ENCODE results near the gene FILIP1L. TPM values are rescaled to one million over a fixed set of nuclear protein-coding genes. Genes with fewer than 3 reads are reported as not detected.

Gene FILIP1L
- total and polyA plus RNA-seq, 2 of the 8 experiments (the other 6 are each of a cell fraction or from before 2014, with no cell fraction given), result 0.06 to 0.09 TPM

DNA sequence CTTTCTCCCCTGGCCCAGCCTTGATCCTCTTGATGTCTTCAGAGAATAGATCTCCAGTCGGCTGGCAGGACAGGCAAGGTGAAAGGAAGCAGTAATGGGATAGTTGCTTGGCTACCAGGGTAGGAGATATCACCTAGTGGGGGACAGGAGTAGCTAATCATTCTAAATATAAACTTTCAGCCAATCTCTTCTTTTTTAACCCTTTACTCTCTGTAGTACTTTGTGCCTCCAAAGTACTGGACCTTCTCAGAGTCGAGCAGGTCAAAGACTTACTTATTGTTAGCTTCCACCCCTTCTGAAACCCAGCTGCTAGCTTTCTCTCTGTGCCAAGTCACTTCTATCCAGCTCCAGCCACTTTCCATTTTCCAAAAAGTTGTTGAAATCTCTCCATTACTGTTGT lies 43.4 kb upstream of the FILIP1L start:
- H3K4ac ChIP-seq (replicated peaks; ENCODE audit: insufficient read length, low read depth, low read length), result no peak overlapping the region
- H3K27ac ChIP-seq (ENCODE audit: low read depth, low read length), result no peak overlapping the region
- H3K4me1 ChIP-seq (replicated peaks in 1 of 4; ENCODE audit: control insufficient read depth in 3 of 4, insufficient read depth in 4 of 4, low read length in 3 of 4), result no peaks in the 10 kb centered on the region
- H3K36me3 ChIP-seq (ENCODE audit: control insufficient read depth in 2 of 4, insufficient read depth in 4 of 4, low read length in 3 of 4), result peaks cover 0 to 11% (median 2%) of the 10 kb centered on the region in 4 experiments; a peak in 3 of 8 replicates
- no peak overlapping the region for H2BK15ac ChIP-seq (ENCODE audit: low read length)
- H3K14ac ChIP-seq (ENCODE audit: insufficient read length), result no peak overlapping the region
- H2BK20ac ChIP-seq (ENCODE audit: low read length), result no peak overlapping the region
- DNase-seq (ENCODE audit: low read depth in 1 of 2, low spot score in 2 of 2), result no peak
- H2BK12ac ChIP-seq (ENCODE audit: low read depth, low read length), result no peak overlapping the region
- H2BK120ac ChIP-seq (replicated peaks; ENCODE audit: low read depth, low read length), result no peak overlapping the region
- no peak overlapping the region for H3K9ac ChIP-seq (replicated peaks in 1 of 4; ENCODE audit: extremely low read depth in 1 of 4, low read depth in 3 of 4, low read length in 3 of 4)
- H4K5ac ChIP-seq (ENCODE audit: insufficient read length, low read depth, low read length), result no peak overlapping the region
- WGBS, 2 experiments (ENCODE audit: extremely low coverage in 1 of 2, insufficient coverage in 1 of 2, insufficient read length in 1 of 2, insufficient replicate concordance in 2 of 2, low coverage in 1 of 2, low lambda C conversion rate in 2 of 2, missing lambda C conversion rate in 1 of 2), result 91% methylated on average over 2 of the region's 2 CpGs; no CpG with 5 or more reads in 1 of the 2 experiments
- H3K4me2 ChIP-seq (ENCODE audit: insufficient read depth in 1 of 2, low read depth in 2 of 2, low read length in 2 of 2), result no peak overlapping the region
- no peak overlapping the region for H3K4me3 ChIP-seq (ENCODE audit: extremely low read depth in 1 of 4, insufficient read depth in 2 of 4, low read depth in 3 of 4, low read length in 4 of 4)
- no peaks in the 10 kb centered on the region for H3K79me1 ChIP-seq (ENCODE audit: low read depth, low read length)
- H4K91ac ChIP-seq (replicated peaks; ENCODE audit: insufficient read length, low read length), result no peak overlapping the region
- no peak overlapping the region for H3K23ac ChIP-seq (ENCODE audit: insufficient read length)
- H3K9me3 ChIP-seq (ENCODE audit: insufficient read depth in 2 of 2, low read depth in 1 of 2, low read length in 1 of 2), result peaks cover 9 to 10% of the 10 kb centered on the region in 2 experiments; a peak in 2 of 4 replicates
- no peak overlapping the region for H2AFZ ChIP-seq (ENCODE audit: low read length)
- no peaks in the 10 kb centered on the region for H3K23me2 ChIP-seq (ENCODE audit: low read depth, low read length)
- H3K56ac ChIP-seq (replicated peaks; ENCODE audit: insufficient read length, low read depth, low read length), result no peak overlapping the region
- H3K18ac ChIP-seq (ENCODE audit: extremely low read depth, low read length), result no peak overlapping the region
- CTCF ChIA-PET (ENCODE audit: partially characterized antibody), result interaction anchor here (1.1 kb wide), 1 partner anchor 13 kb away, joined by 3 read pairs; no protein-coding TSS in a partner anchor
- TF ChIP-seq GTF2F1 (IDR thresholded peaks at IDR 0.05; ENCODE audit: borderline replicate concordance, low read depth, low read length) (no peak), CHD2 (IDR thresholded peaks at IDR 0.05; ENCODE audit: low read length) (no peak), RXRA (IDR thresholded peaks at IDR 0.05; ENCODE audit: insufficient read depth, low read depth, low read length) (no peak), EP300 (IDR thresholded peaks at IDR 0.05; ENCODE audit: borderline replicate concordance in 1 of 2, low read depth in 2 of 2, low read length in 2 of 2) (no peak), CREB1 (IDR thresholded peaks at IDR 0.05) (no peak), CTBP2 (IDR thresholded peaks at IDR 0.05; ENCODE audit: borderline replicate concordance, insufficient read depth, insufficient read length, low read length) (no peak), SIN3A (conservative IDR thresholded peaks at IDR 0.05 in 1 of 2, IDR thresholded peaks at IDR 0.05 in 1 of 2; ENCODE audit: low read depth in 1 of 2, low read length in 2 of 2) (no peak)
- TF ChIP-seq, protein P1, sequence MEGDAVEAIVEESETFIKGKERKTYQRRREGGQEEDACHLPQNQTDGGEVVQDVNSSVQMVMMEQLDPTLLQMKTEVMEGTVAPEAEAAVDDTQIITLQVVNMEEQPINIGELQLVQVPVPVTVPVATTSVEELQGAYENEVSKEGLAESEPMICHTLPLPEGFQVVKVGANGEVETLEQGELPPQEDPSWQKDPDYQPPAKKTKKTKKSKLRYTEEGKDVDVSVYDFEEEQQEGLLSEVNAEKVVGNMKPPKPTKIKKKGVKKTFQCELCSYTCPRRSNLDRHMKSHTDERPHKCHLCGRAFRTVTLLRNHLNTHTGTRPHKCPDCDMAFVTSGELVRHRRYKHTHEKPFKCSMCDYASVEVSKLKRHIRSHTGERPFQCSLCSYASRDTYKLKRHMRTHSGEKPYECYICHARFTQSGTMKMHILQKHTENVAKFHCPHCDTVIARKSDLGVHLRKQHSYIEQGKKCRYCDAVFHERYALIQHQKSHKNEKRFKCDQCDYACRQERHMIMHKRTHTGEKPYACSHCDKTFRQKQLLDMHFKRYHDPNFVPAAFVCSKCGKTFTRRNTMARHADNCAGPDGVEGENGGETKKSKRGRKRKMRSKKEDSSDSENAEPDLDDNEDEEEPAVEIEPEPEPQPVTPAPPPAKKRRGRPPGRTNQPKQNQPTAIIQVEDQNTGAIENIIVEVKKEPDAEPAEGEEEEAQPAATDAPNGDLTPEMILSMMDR (IDR thresholded peaks at IDR 0.05; ENCODE audit: control extremely low read depth in 1 of 3, insufficient read depth in 1 of 3, low read depth in 1 of 3, low read length in 3 of 3), result no peak
- TF ChIP-seq, protein P2, sequence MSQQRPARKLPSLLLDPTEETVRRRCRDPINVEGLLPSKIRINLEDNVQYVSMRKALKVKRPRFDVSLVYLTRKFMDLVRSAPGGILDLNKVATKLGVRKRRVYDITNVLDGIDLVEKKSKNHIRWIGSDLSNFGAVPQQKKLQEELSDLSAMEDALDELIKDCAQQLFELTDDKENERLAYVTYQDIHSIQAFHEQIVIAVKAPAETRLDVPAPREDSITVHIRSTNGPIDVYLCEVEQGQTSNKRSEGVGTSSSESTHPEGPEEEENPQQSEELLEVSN (IDR thresholded peaks at IDR 0.05), result no peak
- H3K79me2 ChIP-seq (ENCODE audit: control insufficient read depth in 1 of 2, insufficient read depth in 2 of 2, low read length in 2 of 2), result no peaks in the 10 kb centered on the region
- no peak overlapping the region for H4K8ac ChIP-seq (ENCODE audit: extremely low read depth, insufficient read depth, low read length)
- no peak for FAIRE-seq
- POLR2A ChIA-PET (ENCODE audit: partially characterized antibody), result no interaction called here
- no peak overlapping the region for H2AK5ac ChIP-seq (ENCODE audit: low read depth, low read length)
- H3K27me3 ChIP-seq (replicated peaks in 1 of 4; ENCODE audit: control insufficient read depth in 3 of 4, extremely low read depth in 1 of 4, insufficient read depth in 3 of 4, low read length in 3 of 4), result no peaks in the 10 kb centered on the region
- no peak overlapping the region for H2BK5ac ChIP-seq (ENCODE audit: low read depth, low read length)
- no peaks in the 10 kb centered on the region for H4K20me1 ChIP-seq (replicated peaks in 1 of 2; ENCODE audit: control insufficient read depth in 1 of 2, insufficient read depth in 2 of 2, low read length in 2 of 2)

All from H1 (cell line).